HG03025 (cell line): ENCODE data around the gene EBI3.
"Not testable (repeated sequence)": the region's sequence is repeated elsewhere in the genome, so short reads cannot be mapped to it uniquely, and the experiment has no call there.

Experiments used
- ATAC-seq: cut with Tn5 transposase; IDR thresholded peaks from one replicate; pipeline ENCODE4 v1.9.1; 2021; ENCODE audit warnings: mild to moderate bottlenecking, moderate library complexity; ENCODE audit not compliant: unreplicated experiment, low FRiP score

Gene EBI3

GRCh38 chr19:4274321-4274686 lies 45.0 kb downstream of the EBI3 start:
- ATAC-seq = not testable (repeated sequence)

GRCh38 chr19:4277191-4277696 lies 47.9 kb downstream of the EBI3 start:
- no peak for ATAC-seq

GRCh38 chr19:4278010-4278409 lies 48.7 kb downstream of the EBI3 start:
- no peak for ATAC-seq

GRCh38 chr19:4278419-4279266 lies 49.3 kb downstream of the EBI3 start, which contains the start of gene SHD:
TSS of gene SHD (plus strand) at chr19:4279266. CDS start at chr19:4280064, 798 bp downstream.
- no peak for ATAC-seq

GRCh38 chr19:4279267-4279529 lies 49.9 kb downstream of the EBI3 start:
- ATAC-seq = no peak

GRCh38 chr19:4279530-4280422 lies 50.5 kb downstream of the EBI3 start:
- no peak for ATAC-seq

- ATAC-seq = no peak
Measured at GRCh38 chr19:4284176-4284958, 55.0 kb downstream of the EBI3 start.

GRCh38 chr19:4284974-4285373 lies 55.7 kb downstream of the EBI3 start:
- ATAC-seq = no peak

- ATAC-seq = not testable (repeated sequence)
Measured at GRCh38 chr19:4286141-4286540, 56.8 kb downstream of the EBI3 start.
